Stimulated activated CD4-positive, alpha-beta T cell treated with anti-CD3 and anti-CD28 coated beads, TNF-alpha, amount 100 ng/mL, for 4 hours (primary cell): ENCODE data around the gene LIPH.
A peak's percentile ranks its signal among the peaks of the same experiment; 100 is the strongest.

Experiments
- DNase-seq, 3 experiments: peaks; one replicate each; pipeline ENCODE4 v3.0.0-alpha.2; 2020; ENCODE audit warnings: low read depth in 3 of 3

The LIPH gene

GRCh38 chr3:185540695-185541094 is 11.7 kb downstream of the LIPH start:
- no peak for DNase-seq

GRCh38 chr3:185539934-185540333 is 12.5 kb downstream of the LIPH start:
- no peak for DNase-seq

DNA sequence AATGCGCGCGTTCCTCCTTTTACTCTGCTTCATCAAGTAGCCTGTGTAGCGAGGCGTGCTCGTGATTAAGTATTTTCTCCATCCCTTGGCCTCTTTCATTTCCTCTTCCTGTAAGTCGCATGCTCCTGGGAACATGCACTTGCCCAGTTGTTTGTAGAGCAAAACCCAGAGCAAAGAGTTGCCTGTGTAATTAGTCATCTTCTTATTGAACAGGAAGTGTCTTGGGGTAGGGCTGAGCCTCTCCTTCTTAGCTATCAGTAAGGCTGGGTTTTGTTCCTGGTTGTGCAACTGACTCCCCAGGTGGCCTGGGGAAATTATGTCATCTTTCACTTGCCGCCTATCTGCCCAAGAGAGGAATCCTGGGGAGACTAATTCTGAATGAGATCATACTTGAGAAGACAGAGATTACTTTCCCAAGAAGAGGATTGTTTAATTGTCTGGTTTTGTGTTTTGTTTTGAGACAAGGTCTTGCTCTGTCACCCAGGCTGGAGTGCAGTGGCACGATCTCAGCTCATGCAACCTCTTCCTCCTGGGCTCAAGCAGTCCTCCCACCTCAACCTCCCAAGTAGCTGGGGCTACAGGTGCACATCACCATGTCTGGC is 14.9 kb downstream of the LIPH start:
- DNase-seq, result no peak

GRCh38 chr3:185534511-185534910 is 17.9 kb downstream of the LIPH start:
- no peak for DNase-seq

DNA sequence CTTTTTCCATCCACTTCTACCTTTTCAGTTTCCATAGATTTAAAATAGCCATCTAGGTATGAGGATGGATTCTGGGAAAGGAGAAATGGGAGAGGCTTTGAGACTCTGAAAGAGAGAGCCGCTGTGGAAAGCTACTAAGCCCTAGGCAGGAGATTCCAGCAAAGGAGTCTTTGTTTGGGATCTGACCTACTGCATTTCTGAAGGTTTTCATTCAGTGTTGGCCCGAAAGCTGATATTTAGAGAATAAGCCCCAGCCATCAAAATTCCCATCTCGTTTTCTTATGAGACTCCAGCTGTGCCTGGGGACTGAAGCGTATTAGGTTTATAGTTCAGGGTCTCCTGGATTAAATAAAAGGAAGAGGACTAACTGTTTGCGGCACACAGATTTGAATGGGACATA is 19.5 kb downstream of the LIPH start:
- DNase-seq, result no peak

GRCh38 chr3:185530856-185531255 is 21.5 kb downstream of the LIPH start:
- no peak for DNase-seq

GRCh38 chr3:185528532-185528931 is 23.9 kb downstream of the LIPH start:
- no peak for DNase-seq

DNA sequence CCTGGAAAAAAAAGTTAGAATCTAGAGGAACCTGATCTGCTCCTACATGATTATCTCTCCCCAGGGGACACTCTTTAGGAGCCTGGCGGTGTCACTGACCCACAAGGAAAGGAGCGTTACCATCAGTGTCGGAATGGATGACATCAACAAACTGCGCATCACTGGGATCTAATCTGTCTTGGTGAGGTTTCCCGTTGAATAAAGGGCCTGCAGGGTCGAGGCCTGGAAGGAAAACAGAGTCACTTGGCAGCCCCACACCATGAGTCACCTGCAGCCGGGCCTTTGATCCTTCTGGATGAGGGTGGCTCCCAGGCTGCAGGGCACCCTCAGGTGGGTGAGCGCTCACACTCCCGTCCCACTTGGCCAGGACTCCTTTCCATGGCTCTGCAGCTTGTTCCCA is 25.0 kb downstream of the LIPH start:
- no peak for DNase-seq

DNA sequence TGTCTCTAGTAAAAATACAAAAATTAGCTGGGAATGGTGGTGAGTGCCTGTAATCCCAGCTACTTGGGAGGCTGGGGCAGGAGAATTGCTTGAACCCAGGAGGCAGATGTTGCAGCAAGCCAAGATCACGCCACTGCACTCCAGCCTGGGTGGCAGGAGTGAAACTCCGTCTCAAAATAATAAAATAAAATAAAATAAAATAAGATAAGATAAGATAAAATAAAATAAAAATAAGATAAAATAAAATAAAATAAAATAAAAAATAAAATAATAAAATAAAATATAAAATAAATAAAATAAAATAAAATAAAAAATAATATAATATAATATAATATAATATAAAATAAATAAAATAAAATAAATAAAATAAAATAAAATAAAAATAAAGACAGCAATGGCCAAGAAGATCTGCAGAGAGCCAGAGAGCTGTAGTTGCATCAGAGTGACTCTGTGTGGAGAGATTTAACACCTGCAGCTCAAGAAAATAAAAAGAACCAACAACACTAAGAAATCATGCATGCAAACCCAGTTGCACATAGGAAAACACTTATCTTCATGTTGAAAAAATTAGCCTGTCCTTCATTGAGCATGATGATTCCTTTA is 25.9 kb downstream of the LIPH start:
- no peak for DNase-seq

- no peak for DNase-seq
Measured at GRCh38 chr3:185521349-185522138, 30.8 kb downstream of the LIPH start.

DNA sequence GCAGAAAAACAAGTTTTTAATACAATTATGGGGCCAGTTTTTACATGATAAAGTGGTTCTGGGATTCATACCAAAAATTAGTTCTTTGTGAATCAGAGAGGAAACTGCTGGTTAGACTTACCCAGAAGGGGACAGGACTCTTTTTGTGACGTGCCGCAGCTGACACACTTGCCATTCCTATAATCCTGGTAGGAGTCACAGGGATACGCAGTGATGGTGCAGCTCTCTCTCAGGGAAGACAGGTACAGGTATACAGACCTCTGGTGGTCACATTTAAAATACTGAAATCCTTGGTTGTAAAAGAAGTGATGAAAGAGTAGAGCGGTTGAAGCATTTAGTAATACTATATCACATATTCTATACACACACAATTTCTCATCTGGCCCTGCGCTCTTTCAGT is 33.4 kb downstream of the LIPH start:
- no peak for DNase-seq

GRCh38 chr3:185517387-185518130 is 34.8 kb downstream of the LIPH start:
- no peak for DNase-seq

- DNase-seq, result no peak
Measured at GRCh38 chr3:185511711-185512110, 40.7 kb downstream of the LIPH start.

GRCh38 chr3:185508335-185508991 is 43.9 kb downstream of the LIPH start:
- DNase-seq, result no peak

- DNase-seq, result no peak
Measured at GRCh38 chr3:185507883-185508282, 44.5 kb downstream of the LIPH start.

- DNase-seq, result no peak
Measured at GRCh38 chr3:185504636-185505035, 47.8 kb downstream of the LIPH start.

GRCh38 chr3:185503521-185503920 is 48.9 kb downstream of the LIPH start:
- DNase-seq, result no peak

DNA sequence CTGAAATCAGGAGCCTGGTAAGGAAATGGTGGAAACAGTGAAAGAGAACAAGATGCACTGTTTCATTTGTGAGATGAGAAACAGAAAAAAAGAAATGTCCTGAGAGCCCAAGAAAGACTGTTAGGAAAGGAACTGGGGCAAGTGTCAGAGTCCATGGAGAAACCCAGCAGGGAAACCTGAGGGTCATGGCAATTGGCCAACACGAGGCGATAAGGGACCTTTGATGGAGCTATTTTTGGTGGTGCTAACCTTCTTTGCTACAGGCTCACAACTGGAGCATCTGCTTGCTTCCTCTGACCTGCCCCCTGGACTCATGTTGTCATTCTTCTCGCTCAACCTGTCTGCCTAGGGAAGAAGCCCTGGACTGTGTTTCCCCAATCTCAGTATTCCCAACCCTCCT is 49.4 kb downstream of the LIPH start:
- DNase-seq, result no peak

GRCh38 chr3:185498503-185499396 is 53.6 kb downstream of the LIPH start, which contains the start of gene TMEM41A:
Gene TMEM41A (minus strand): TSS chr3:185499035. CDS start chr3:185498961, 74 bp downstream.
- peak; percentile 81 to 91 (median 81) for DNase-seq

DNA sequence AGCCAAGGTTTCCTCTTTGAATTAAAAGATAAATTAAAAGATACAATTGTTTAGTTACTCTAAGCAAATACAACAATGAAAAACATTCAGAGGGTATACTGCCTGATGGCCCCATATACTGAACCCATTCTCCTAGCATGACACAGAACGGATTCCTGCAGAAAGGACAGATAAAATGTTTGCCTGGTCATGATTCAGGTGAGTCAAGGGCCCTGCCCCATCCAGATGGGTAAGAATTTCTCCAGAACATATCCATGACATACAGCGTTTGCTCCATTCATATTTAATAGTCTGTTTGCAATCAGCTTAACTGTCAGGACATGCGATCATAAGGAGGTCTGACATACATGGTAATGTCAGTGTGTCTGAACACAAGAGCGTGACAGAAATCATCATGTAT is 62.1 kb downstream of the LIPH start:
- DNase-seq, result no peak

DNA sequence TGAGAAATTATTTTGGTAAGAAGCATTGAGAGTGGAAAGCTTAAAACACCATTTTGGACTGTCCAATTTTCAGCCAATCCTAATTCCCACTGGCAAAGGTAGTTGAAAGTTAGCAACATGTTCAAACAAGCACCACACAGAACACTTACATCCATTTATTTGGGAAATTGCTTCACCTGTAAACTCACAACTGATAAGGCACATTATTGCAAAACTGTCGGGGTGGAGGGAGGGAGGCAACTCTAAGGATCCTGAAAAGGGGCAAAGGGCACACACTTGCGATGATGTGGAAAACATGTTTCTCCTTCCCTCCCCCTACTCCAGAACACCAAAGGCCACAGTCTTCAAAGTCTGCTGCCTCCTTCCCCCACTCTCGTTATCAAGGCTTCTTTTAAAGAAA is 62.9 kb downstream of the LIPH start:
- no peak for DNase-seq
